Activated CD4-positive, CD25-positive, alpha-beta regulatory T cell treated with anti-CD3 and anti-CD28 coated beads, Interleukin-2, amount 50 U/mL, for 24 hours (primary cell): ENCODE results near the gene OR4D1.
A peak's percentile ranks its signal among the peaks of the same experiment; 100 is the strongest.

ENCODE experiments used
- ATAC-seq, 2 donors: fragments of 150-1000 bp; cut with Tn5 transposase; one replicate each; pipeline ENCODE4 v1.10.0; 2021; ENCODE audit warnings: mild to moderate bottlenecking in 1 of 2, moderate library complexity in 1 of 2

OR4D1 gene

GRCh38 chr17:58156839-58157803, 8.9 kb downstream of the OR4D1 start:
- peak; percentile 88 to 91 for ATAC-seq

GRCh38 chr17:58158181-58158580, 10.0 kb downstream of the OR4D1 start:
- ATAC-seq = no peak

GRCh38 chr17:58161566-58161965, 13.4 kb downstream of the OR4D1 start:
- no peak for ATAC-seq

- no peak for ATAC-seq
Observed at GRCh38 chr17:58165981-58166380, 17.8 kb downstream of the OR4D1 start.

- ATAC-seq = no peak
Observed at GRCh38 chr17:58166682-58167081, 18.5 kb downstream of the OR4D1 start, which contains the start of gene OR4D2. Gene OR4D2 (plus strand): TSS chr17:58166982. CDS start chr17:58169656, 2,674 bp downstream.

- ATAC-seq = no peak
Observed at GRCh38 chr17:58170622-58171021, 22.4 kb downstream of the OR4D1 start.

- ATAC-seq = peak; percentile 46 to 72
Observed at GRCh38 chr17:58172369-58173071, 24.3 kb downstream of the OR4D1 start.

GRCh38 chr17:58174871-58175270, 26.7 kb downstream of the OR4D1 start:
- ATAC-seq = no peak

- no peak for ATAC-seq
Observed at GRCh38 chr17:58176200-58176599, 28.0 kb downstream of the OR4D1 start.

GRCh38 chr17:58181796-58182195, 33.6 kb downstream of the OR4D1 start:
- no peak for ATAC-seq

- no peak for ATAC-seq
Observed at GRCh38 chr17:58183514-58183913, 35.3 kb downstream of the OR4D1 start.

- no peak for ATAC-seq
Observed at GRCh38 chr17:58184308-58184985, 36.3 kb downstream of the OR4D1 start.

- no peak for ATAC-seq
Observed at GRCh38 chr17:58184986-58185761, 37.0 kb downstream of the OR4D1 start.

GRCh38 chr17:58186591-58186990, 38.4 kb downstream of the OR4D1 start:
- no peak for ATAC-seq

GRCh38 chr17:58187063-58187462, 38.9 kb downstream of the OR4D1 start:
- ATAC-seq = no peak

- ATAC-seq = no peak
Observed at GRCh38 chr17:58187675-58188074, 39.5 kb downstream of the OR4D1 start.

GRCh38 chr17:58189436-58190146, 41.4 kb downstream of the OR4D1 start:
- no peak for ATAC-seq

- ATAC-seq = no peak
Observed at GRCh38 chr17:58191241-58191896, 43.2 kb downstream of the OR4D1 start.

GRCh38 chr17:58192612-58193011, 44.4 kb downstream of the OR4D1 start, which contains the start of gene EPX:
Gene EPX (plus strand): TSS chr17:58192726. CDS start chr17:58192847, 121 bp downstream.
- no peak for ATAC-seq

- ATAC-seq = no peak
Observed at GRCh38 chr17:58193641-58194255, 45.6 kb downstream of the OR4D1 start.
